T follicular helper cell (primary cell): ENCODE results near the gene CTIF.
A peak's percentile ranks its signal among the peaks of the same experiment; 100 is the strongest.
"Not testable (repeated sequence)": the region's sequence is repeated elsewhere in the genome, so short reads cannot be mapped to it uniquely, and the experiment has no call there.

Source experiments
- DNase-seq: peaks from one replicate; pipeline ENCODE4 v3.0.0-alpha.2; 2020; ENCODE audit warnings: low read depth

Gene CTIF

GRCh38 chr18:48643262-48643661, 104.4 kb downstream of the CTIF start:
- DNase-seq: no peak

- no peak for DNase-seq
Measured at GRCh38 chr18:48644029-48644428, 105.2 kb downstream of the CTIF start.

GRCh38 chr18:48645427-48646002, 106.7 kb downstream of the CTIF start:
- DNase-seq: no peak

GRCh38 chr18:48646976-48647375, 108.1 kb downstream of the CTIF start:
- DNase-seq: no peak

- DNase-seq: no peak
Measured at GRCh38 chr18:48649231-48649630, 110.4 kb downstream of the CTIF start.

GRCh38 chr18:48654591-48654990, 115.8 kb downstream of the CTIF start:
- not testable (repeated sequence) for DNase-seq

GRCh38 chr18:48655508-48655907, 116.7 kb downstream of the CTIF start:
- DNase-seq: no peak

- DNase-seq: no peak
Measured at GRCh38 chr18:48656176-48656575, 117.3 kb downstream of the CTIF start.

- DNase-seq: no peak
Measured at GRCh38 chr18:48656582-48656981, 117.8 kb downstream of the CTIF start.

- DNase-seq: no peak
Measured at GRCh38 chr18:48657447-48658120, 118.8 kb downstream of the CTIF start.

- DNase-seq: no peak
Measured at GRCh38 chr18:48658721-48659120, 119.9 kb downstream of the CTIF start.

- DNase-seq: no peak
Measured at GRCh38 chr18:48659188-48660009, 120.6 kb downstream of the CTIF start.

GRCh38 chr18:48660346-48661228, 121.8 kb downstream of the CTIF start:
- no peak for DNase-seq

GRCh38 chr18:48661421-48661820, 122.6 kb downstream of the CTIF start:
- DNase-seq: no peak

- DNase-seq: no peak
Measured at GRCh38 chr18:48662011-48662661, 123.3 kb downstream of the CTIF start.

GRCh38 chr18:48663096-48663930, 124.5 kb downstream of the CTIF start:
- no peak for DNase-seq

GRCh38 chr18:48663931-48664847, 125.4 kb downstream of the CTIF start:
- DNase-seq: peak; percentile 28

- DNase-seq: no peak
Measured at GRCh38 chr18:48665654-48666053, 126.8 kb downstream of the CTIF start.

- DNase-seq: no peak
Measured at GRCh38 chr18:48666613-48667012, 127.8 kb downstream of the CTIF start.
